B cell (primary cell): Measurements from ENCODE around the gene PPP1R9A. TPM values are rescaled to one million over a fixed set of nuclear protein-coding genes. Genes with fewer than 3 reads are reported as not detected.

Experiments
- ATAC-seq: fragments of 200-7000 bp; cut with Tn5 transposase; one replicate; pipeline ENCODE4 v1.10.0; 2021; ENCODE audit warnings: low read depth, mild to moderate bottlenecking, moderate number of reproducible peaks, moderate library complexity
- CTCF ChIA-PET: fragments of 350-600 bp; sonication (Branson Sonifier 250); formaldehyde crosslinking; loops from one replicate; lab custom pipeline; 2021; ENCODE audit warnings: antibody characterized with exemption, inconsistent platforms; lab: Charles Lee
- POLR2A ChIA-PET: fragments of 350-600 bp; sonication (Branson Sonifier 250); formaldehyde crosslinking; loops from one replicate; lab custom pipeline; 2021; ENCODE audit warnings: antibody characterized with exemption; lab: Charles Lee
- DNase-seq: peaks from one replicate; pipeline ENCODE4 v3.0.0; 2013
- H2AFZ ChIP-seq: 2 replicates; pipeline ENCODE4 v1.6.1; 2012; ENCODE audit warnings: mild to moderate bottlenecking, low read depth, low read length; ENCODE audit not compliant: insufficient read depth, poor library complexity, severe bottlenecking
- H3K27ac ChIP-seq, 2 donors: 1 replicate in 1 of 2; 2 replicates in 1 of 2; pipeline ENCODE4 v1.5.1; 2012 to 2013; ENCODE audit warnings: low read length in 2 of 2, mild to moderate bottlenecking in 2 of 2, moderate library complexity in 1 of 2
- H3K27me3 ChIP-seq, 4 experiments: fragments of 200-600 bp in 1 of 4; sonication (generic) in 1 of 4; replicated peaks in 1 of 4; 1 replicate in 2 of 4; 2 replicates in 2 of 4; pipeline versions ENCODE4 v1.6.1 to v1.7.0; 2013 to 2016; ENCODE audit warnings: low read length in 3 of 4, mild to moderate bottlenecking in 2 of 4, mixed read lengths in 1 of 4, moderate library complexity in 1 of 4; ENCODE audit not compliant: insufficient read depth in 4 of 4, control insufficient read depth in 3 of 4; ENCODE audit errors: control extremely low read depth in 1 of 4
- H3K36me3 ChIP-seq, 2 experiments: replicated peaks in 1 of 2; 1 replicate in 1 of 2; 2 replicates in 1 of 2; pipeline versions ENCODE4 v1.6.1 to v1.7.1; 2013; ENCODE audit warnings: low read length in 1 of 2; ENCODE audit not compliant: insufficient read depth in 2 of 2, control insufficient read depth in 1 of 2; ENCODE audit errors: control extremely low read depth in 1 of 2, extremely low read depth in 1 of 2
- H3K4me1 ChIP-seq, 2 donors: fragments of 200-600 bp in 1 of 2; sonication (generic) in 1 of 2; 1 replicate in 1 of 2; 2 replicates in 1 of 2; pipeline versions ENCODE4 v1.5.1 to v1.6.1; 2013 to 2017; ENCODE audit warnings: low read length in 2 of 2; ENCODE audit not compliant: control insufficient read depth in 2 of 2, insufficient read depth in 2 of 2
- H3K4me2 ChIP-seq: replicated peaks from 2 replicates; pipeline ENCODE3; 2012; ENCODE audit warnings: mild to moderate bottlenecking, low read depth, low read length; ENCODE audit not compliant: poor library complexity, severe bottlenecking
- H3K4me3 ChIP-seq, 5 experiments: fragments of 200-600 bp in 1 of 5; sonication (generic) in 1 of 5; 1 replicate in 3 of 5; 2 replicates in 2 of 5; pipeline versions ENCODE4 v1.5.1 to v1.7.0; 2011 to 2016; ENCODE audit warnings: low read length in 4 of 5, mild to moderate bottlenecking in 4 of 5, low read depth in 2 of 5, control low read depth in 1 of 5, moderate library complexity in 1 of 5; ENCODE audit not compliant: insufficient read depth in 1 of 5; ENCODE audit errors: control extremely low read depth in 1 of 5, extremely low read depth in 1 of 5
- H3K79me2 ChIP-seq: fragments of 200-600 bp; sonication (generic); one replicate; pipeline ENCODE4 v1.6.0; 2016; ENCODE audit warnings: low read length; ENCODE audit not compliant: control insufficient read depth, insufficient read depth
- H3K9ac ChIP-seq: fragments of 200-600 bp; sonication (generic); 2 replicates; pipeline ENCODE4 v1.6.1; 2017; ENCODE audit warnings: mild to moderate bottlenecking, low read length, moderate library complexity
- H3K9me3 ChIP-seq, 3 donors: one replicate each; pipeline versions ENCODE4 v1.6.1 to v1.7.1; 2013; ENCODE audit warnings: low read length in 2 of 3; ENCODE audit not compliant: control insufficient read depth in 2 of 3, insufficient read depth in 1 of 3; ENCODE audit errors: control extremely low read depth in 1 of 3
- H4K20me1 ChIP-seq: 2 replicates; pipeline ENCODE4 v1.6.0; 2012; ENCODE audit warnings: mild to moderate bottlenecking, low read length; ENCODE audit not compliant: insufficient read depth, control insufficient read depth, poor library complexity, severe bottlenecking
- H3K27ac Mint-ChIP-seq: one replicate; pipeline ENCODE4 v1.8.0; 2021; ENCODE audit warnings: mixed read lengths
- H3K27me3 Mint-ChIP-seq: one replicate; pipeline ENCODE4 v1.8.0; 2021; ENCODE audit warnings: mixed read lengths
- H3K4me1 Mint-ChIP-seq: one replicate; pipeline ENCODE4 v1.8.0; 2021; ENCODE audit warnings: mixed read lengths
- H3K4me3 Mint-ChIP-seq: one replicate; pipeline ENCODE4 v1.8.0; 2021; ENCODE audit warnings: mixed read lengths
- H3K9me3 Mint-ChIP-seq: one replicate; pipeline ENCODE4 v1.8.0; 2022; ENCODE audit warnings: mixed read lengths; ENCODE audit not compliant: insufficient read depth
- CTCF ChIP-seq: fragments of 200-600 bp; IDR thresholded peaks from one replicate; pipeline ENCODE4 v1.8.0; 2022; ENCODE audit warnings: antibody characterized with exemption, mild to moderate bottlenecking
- EZH2 ChIP-seq: IDR thresholded peaks from 2 replicates; pipeline ENCODE4 v1.6.1; 2012; ENCODE audit warnings: borderline replicate concordance, low read depth, mild to moderate bottlenecking, moderate library complexity, low read length; ENCODE audit not compliant: insufficient read depth, poor library complexity, severe bottlenecking
- WGBS: methylation state at CpG from one replicate; pipeline ENCODE4 v1.1.5; 2013; ENCODE audit warnings: missing lambda C conversion rate; ENCODE audit not compliant: insufficient coverage; 5-methylcytosine and 5-hydroxymethylcytosine counted together
- intact Hi-C: fragments of 100-400 bp; cut with micrococcal nuclease; formaldehyde crosslinking; loops from one replicate; pipeline ENCODE4 v1.10.0; 2022
- polyA plus RNA-seq: library from polyadenylated mRNA; depleted of rRNA; stranded (reverse); fragments of >200 nt; gene quantifications from 2 replicates; pipeline ENCODE4 v1.2.3, GENCODE V29; 2012
- total RNA-seq, 2 donors: library from RNA; stranded (reverse); fragments of 120-200 nt in 1 of 2; gene quantifications; 1 replicate in 1 of 2; 2 replicates in 1 of 2; pipeline versions ENCODE4 v1.2.3 to v1.2.4, GENCODE V29; 2013 to 2022

The PPP1R9A gene
- total and polyA plus RNA-seq, 2 donors (not counting 1 experiment from before 2014, with no cell fraction given) = 1.1 to 4.8 TPM

GRCh38 chr7:94901981-94902380 lies 5.4 kb upstream of the PPP1R9A start:
- ChIA-PET CTCF (no interaction called here), POLR2A (no interaction called here)
- DNase-seq (no peak), ATAC-seq (no peak)
- Histone ChIP-seq H3K36me3 (no peaks in the 10 kb centered on the region), H3K27me3 (peaks cover 0 to under 1% (median under 1%) of the 10 kb centered on the region in 4 experiments), H4K20me1 (no peaks in the 10 kb centered on the region), H3K27ac (no peak overlapping the region), H3K79me2 (no peaks in the 10 kb centered on the region), H3K4me3 (no peak overlapping the region), H3K9me3 (no peaks in the 10 kb centered on the region), H2AFZ (no peak overlapping the region), H3K4me2 (no peak overlapping the region), H3K4me1 (no peaks in the 10 kb centered on the region), H3K9ac (no peak overlapping the region)
- intact Hi-C loops = no loop called here
- TF ChIP-seq EZH2 (no peak), CTCF (no peak)
- Mint-ChIP-seq H3K4me1 (peaks cover 1% of the 10 kb centered on the region), H3K27me3 (peaks cover 17% of the 10 kb centered on the region), H3K27ac (no peak overlapping the region), H3K4me3 (no peak overlapping the region), H3K9me3 (no peaks in the 10 kb centered on the region)
- no CpG with 5 or more reads among the region's 3 CpGs for WGBS

- Histone ChIP-seq H3K36me3 (no peaks in the 10 kb centered on the region), H3K79me2 (no peaks in the 10 kb centered on the region), H3K4me3 (no peak overlapping the region), H3K4me2 (no peak overlapping the region), H3K9me3 (peaks cover 0 to 4% (median 0%) of the 10 kb centered on the region in 3 donors), H3K27me3 (peaks cover 0 to 16% (median 4%) of the 10 kb centered on the region in 4 experiments), H3K9ac (no peak overlapping the region), H3K4me1 (peaks cover 13 to 14% of the 10 kb centered on the region in 2 donors), H4K20me1 (no peaks in the 10 kb centered on the region), H3K27ac (no peak overlapping the region), H2AFZ (no peak overlapping the region)
- Mint-ChIP-seq H3K4me1 (peaks cover 14% of the 10 kb centered on the region), H3K27ac (no peak overlapping the region), H3K9me3 (no peaks in the 10 kb centered on the region), H3K27me3 (peaks cover 21% of the 10 kb centered on the region), H3K4me3 (no peak overlapping the region)
- TF ChIP-seq EZH2 (no peak), CTCF (no peak)
- intact Hi-C loops = no loop called here
- ChIA-PET CTCF (interaction anchor here (1.1 kb wide), 1 partner anchor 455 kb away, joined by 3 read pairs; no protein-coding TSS in a partner anchor), POLR2A (no interaction called here)
- DNase-seq (no peak), ATAC-seq (no peak)
These were observed 3.4 kb upstream of the PPP1R9A start for GRCh38 chr7:94903971-94904370.
